OCI-M2 (cell line): Measurements from ENCODE around the gene ACTR1B.
"Not testable (repeated sequence)": the region's sequence is repeated elsewhere in the genome, so short reads cannot be mapped to it uniquely, and the experiment has no call there.

Experiments
- DNase-seq: peaks from one replicate; lab custom pipeline; 2025; ENCODE audit not compliant: unreplicated experiment; lab: John Stamatoyannopoulos, UW

Gene ACTR1B

GRCh38 chr2:97691166-97691565 lies 27.3 kb upstream of the ACTR1B start:
- DNase-seq = no peak

GRCh38 chr2:97688062-97688827 lies 24.4 kb upstream of the ACTR1B start:
- DNase-seq = no peak

- not testable (repeated sequence) for DNase-seq
Observed at GRCh38 chr2:97687235-97687634, 23.4 kb upstream of the ACTR1B start.

GRCh38 chr2:97678298-97678697 lies 14.5 kb upstream of the ACTR1B start:
- no peak for DNase-seq

GRCh38 chr2:97677480-97677879 lies 13.6 kb upstream of the ACTR1B start:
- DNase-seq = no peak

GRCh38 chr2:97676620-97677019 lies 12.8 kb upstream of the ACTR1B start:
- no peak for DNase-seq

GRCh38 chr2:97675430-97676113 lies 11.7 kb upstream of the ACTR1B start:
- DNase-seq = no peak

- no peak for DNase-seq
Observed at GRCh38 chr2:97673915-97674283, 10.1 kb upstream of the ACTR1B start.

GRCh38 chr2:97673182-97673914 lies 9.5 kb upstream of the ACTR1B start:
- DNase-seq = no peak

- not testable (repeated sequence) for DNase-seq
Observed at GRCh38 chr2:97672606-97673140, 8.8 kb upstream of the ACTR1B start.

- DNase-seq = no peak
Observed at GRCh38 chr2:97671526-97671925, 7.7 kb upstream of the ACTR1B start.

GRCh38 chr2:97670471-97670870 lies 6.6 kb upstream of the ACTR1B start:
- DNase-seq = no peak

- no peak for DNase-seq
Observed at GRCh38 chr2:97669448-97669847, 5.6 kb upstream of the ACTR1B start, which contains the start of gene C2orf92. C2orf92 (plus strand) TSS chr2:97669713; CDS start chr2:97669789, 76 bp downstream.

GRCh38 chr2:97664636-97664970 lies 759 bp upstream of the ACTR1B start:
- DNase-seq = no peak

GRCh38 chr2:97663626-97663961 lies 250 bp downstream of the ACTR1B start:
- DNase-seq = no peak

GRCh38 chr2:97662895-97663625 lies 784 bp downstream of the ACTR1B start:
- DNase-seq = no peak

- DNase-seq = no peak
Observed at GRCh38 chr2:97662386-97662894, 1.4 kb downstream of the ACTR1B start.

GRCh38 chr2:97661927-97662326 lies 1.9 kb downstream of the ACTR1B start:
- no peak for DNase-seq

GRCh38 chr2:97660775-97661389 lies 3.0 kb downstream of the ACTR1B start:
- DNase-seq = no peak

- DNase-seq = no peak
Observed at GRCh38 chr2:97660044-97660774, 3.6 kb downstream of the ACTR1B start.
